Breast epithelium (tissue), 4 donors: ENCODE data around the gene NACC2. TPM values are rescaled to one million over a fixed set of nuclear protein-coding genes. Genes with fewer than 3 reads are reported as not detected.

Experiments used
- DNase-seq, 2 donors: peaks; one replicate each; pipeline ENCODE4 v3.0.0-alpha.2; 2019; ENCODE audit warnings: low spot score in 2 of 2
- H3K27ac ChIP-seq, 2 donors: fragments of 200-600 bp; sonication (generic) in 1 of 2; one replicate each; pipeline ENCODE4 v1.5.1; 2016 to 2019; ENCODE audit warnings: mild to moderate bottlenecking in 1 of 2
- H3K27me3 ChIP-seq, 2 donors: fragments of 200-600 bp; sonication (generic) in 1 of 2; one replicate each; pipeline versions ENCODE4 v1.5.1 to v1.6.0; 2017 to 2019; ENCODE audit warnings: control low read depth in 1 of 2, mild to moderate bottlenecking in 1 of 2
- H3K36me3 ChIP-seq: fragments of 200-600 bp; one replicate; pipeline ENCODE4 v1.5.1; 2019
- H3K4me1 ChIP-seq, 2 donors: fragments of 200-600 bp; sonication (generic); one replicate each; pipeline ENCODE4 v1.5.1; 2016 to 2019; ENCODE audit warnings: control low read depth in 1 of 2
- H3K4me3 ChIP-seq, 3 donors: fragments of 200-600 bp; sonication (generic); 1 replicate in 2 of 3; 2 replicates in 1 of 3; pipeline ENCODE4 v1.5.1; 2016 to 2019; ENCODE audit warnings: mild to moderate bottlenecking in 3 of 3, moderate library complexity in 2 of 3
- H3K9me3 ChIP-seq, 2 donors: fragments of 200-600 bp; sonication (generic) in 1 of 2; one replicate each; pipeline ENCODE4 v1.5.1; 2016 to 2019; ENCODE audit warnings: control low read depth in 1 of 2
- CTCF ChIP-seq, 3 donors: fragments of 450-650 bp; IDR thresholded peaks; one replicate each; pipeline ENCODE4 v1.5.1; 2016 to 2017; ENCODE audit warnings: antibody characterized with exemption in 3 of 3, mild to moderate bottlenecking in 3 of 3, moderate library complexity in 3 of 3
- POLR2A ChIP-seq: fragments of 450-650 bp; IDR thresholded peaks from one replicate; pipeline ENCODE4 v1.6.1; 2016; ENCODE audit warnings: antibody characterized with exemption, mild to moderate bottlenecking, moderate library complexity
- POLR2AphosphoS5 ChIP-seq, 3 donors: sonication (generic); formaldehyde crosslinking; IDR thresholded peaks; one replicate each; pipeline ENCODE4 v1.6.1; 2017; ENCODE audit warnings: antibody characterized with exemption in 3 of 3
- intact Hi-C: fragments of 100-400 bp; cut with DNase I; formaldehyde crosslinking; loops from one replicate; pipeline ENCODE4 v1.15.1; 2023; ENCODE audit warnings: low total_unique reads
- total RNA-seq, 3 donors: library from RNA; depleted of rRNA; stranded (reverse); fragments of >200 nt; gene quantifications; one replicate each; pipeline ENCODE4 v1.1.0, GENCODE V29; 2016

NACC2 gene
- total RNA-seq, 3 donors from 2014 or later = 14.0 to 24.2 (median 19.3) TPM

GRCh38 chr9:136057236-136058081 is 37.6 kb downstream of the NACC2 start:
- H3K27me3 ChIP-seq = no peaks in the 10 kb centered on the region
- H3K9me3 ChIP-seq = no peaks in the 10 kb centered on the region
- H3K4me1 ChIP-seq = peaks cover 5 to 14% of the 10 kb centered on the region in 2 donors
- TF ChIP-seq CTCF (IDR thresholded peaks at IDR 0.05) = no peak
- no peak for TF ChIP-seq POLR2A
- no peak for TF ChIP-seq POLR2AphosphoS5 (IDR thresholded peaks at IDR 0.05)
- no peaks in the 10 kb centered on the region for H3K36me3 ChIP-seq
- intact Hi-C loops = no loop called here
- H3K27ac ChIP-seq = no peak overlapping the region
- DNase-seq = no peak
- no peak overlapping the region for H3K4me3 ChIP-seq

- intact Hi-C loops = no loop called here
- H3K9me3 ChIP-seq = no peaks in the 10 kb centered on the region
- no peaks in the 10 kb centered on the region for H3K27me3 ChIP-seq
- H3K4me1 ChIP-seq = peaks cover 5 to 18% of the 10 kb centered on the region in 2 donors
- H3K27ac ChIP-seq = no peak overlapping the region
- no peak for DNase-seq
- TF ChIP-seq POLR2AphosphoS5 (IDR thresholded peaks at IDR 0.05) (no peak), CTCF (IDR thresholded peaks at IDR 0.05) (no peak), POLR2A (no peak)
- no peak overlapping the region for H3K4me3 ChIP-seq
- no peaks in the 10 kb centered on the region for H3K36me3 ChIP-seq
Measured at GRCh38 chr9:136056546-136057235, 38.4 kb downstream of the NACC2 start.

- Histone ChIP-seq H3K4me1 (peaks cover 10 to 20% of the 10 kb centered on the region in 2 donors), H3K9me3 (no peaks in the 10 kb centered on the region), H3K27ac (no peak overlapping the region), H3K36me3 (no peaks in the 10 kb centered on the region), H3K27me3 (no peaks in the 10 kb centered on the region), H3K4me3 (no peak overlapping the region)
- TF ChIP-seq CTCF (IDR thresholded peaks at IDR 0.05) = no peak
- no peak for TF ChIP-seq POLR2A
- TF ChIP-seq POLR2AphosphoS5 (IDR thresholded peaks at IDR 0.05) = no peak
- no peak for DNase-seq
- intact Hi-C loops = no loop called here
Measured at GRCh38 chr9:136055715-136056545, 39.2 kb downstream of the NACC2 start.

GRCh38 chr9:136054798-136055714 is 40.0 kb downstream of the NACC2 start:
- TF ChIP-seq POLR2AphosphoS5 (IDR thresholded peaks at IDR 0.05) (no peak), CTCF (IDR thresholded peaks at IDR 0.05) (no peak), POLR2A (no peak)
- Histone ChIP-seq H3K9me3 (no peaks in the 10 kb centered on the region), H3K27me3 (no peaks in the 10 kb centered on the region), H3K4me3 (no peak overlapping the region), H3K27ac (no peak overlapping the region), H3K36me3 (no peaks in the 10 kb centered on the region), H3K4me1 (peaks cover 10 to 22% of the 10 kb centered on the region in 2 donors)
- intact Hi-C loops = no loop called here
- no peak for DNase-seq
